Nephron progenitor cell (in vitro differentiated cells): ENCODE results near the gene STX10.

Source experiments
- DNase-seq: peaks from one replicate; pipeline ENCODE4 v3.0.0; 2021
- H3K27ac Mint-ChIP-seq: 2 replicates; pipeline ENCODE4 v1.8.0; 2021; ENCODE audit warnings: mild to moderate bottlenecking, moderate library complexity, mixed read lengths
- H3K27me3 Mint-ChIP-seq: 2 replicates; pipeline ENCODE4 v1.8.0; 2021; ENCODE audit warnings: mild to moderate bottlenecking, low read depth, mixed read lengths; ENCODE audit not compliant: poor library complexity
- H3K36me3 Mint-ChIP-seq: 2 replicates; pipeline ENCODE4 v1.8.0; 2021; ENCODE audit warnings: low read depth, mixed read lengths
- H3K4me1 Mint-ChIP-seq: 2 replicates; pipeline ENCODE4 v1.8.0; 2021; ENCODE audit warnings: mixed read lengths
- H3K4me3 Mint-ChIP-seq: 2 replicates; pipeline ENCODE4 v1.8.0; 2021; ENCODE audit warnings: mild to moderate bottlenecking, moderate library complexity, mixed read lengths
- H3K9me3 Mint-ChIP-seq: 2 replicates; pipeline ENCODE4 v1.8.0; 2021; ENCODE audit warnings: mild to moderate bottlenecking, moderate library complexity, mixed read lengths
- CTCF ChIP-seq: fragments of 200-600 bp; sonication (generic); IDR thresholded peaks from 2 replicates; pipeline ENCODE4 v1.5.0; 2021; ENCODE audit warnings: antibody characterized with exemption

Gene STX10

DNA sequence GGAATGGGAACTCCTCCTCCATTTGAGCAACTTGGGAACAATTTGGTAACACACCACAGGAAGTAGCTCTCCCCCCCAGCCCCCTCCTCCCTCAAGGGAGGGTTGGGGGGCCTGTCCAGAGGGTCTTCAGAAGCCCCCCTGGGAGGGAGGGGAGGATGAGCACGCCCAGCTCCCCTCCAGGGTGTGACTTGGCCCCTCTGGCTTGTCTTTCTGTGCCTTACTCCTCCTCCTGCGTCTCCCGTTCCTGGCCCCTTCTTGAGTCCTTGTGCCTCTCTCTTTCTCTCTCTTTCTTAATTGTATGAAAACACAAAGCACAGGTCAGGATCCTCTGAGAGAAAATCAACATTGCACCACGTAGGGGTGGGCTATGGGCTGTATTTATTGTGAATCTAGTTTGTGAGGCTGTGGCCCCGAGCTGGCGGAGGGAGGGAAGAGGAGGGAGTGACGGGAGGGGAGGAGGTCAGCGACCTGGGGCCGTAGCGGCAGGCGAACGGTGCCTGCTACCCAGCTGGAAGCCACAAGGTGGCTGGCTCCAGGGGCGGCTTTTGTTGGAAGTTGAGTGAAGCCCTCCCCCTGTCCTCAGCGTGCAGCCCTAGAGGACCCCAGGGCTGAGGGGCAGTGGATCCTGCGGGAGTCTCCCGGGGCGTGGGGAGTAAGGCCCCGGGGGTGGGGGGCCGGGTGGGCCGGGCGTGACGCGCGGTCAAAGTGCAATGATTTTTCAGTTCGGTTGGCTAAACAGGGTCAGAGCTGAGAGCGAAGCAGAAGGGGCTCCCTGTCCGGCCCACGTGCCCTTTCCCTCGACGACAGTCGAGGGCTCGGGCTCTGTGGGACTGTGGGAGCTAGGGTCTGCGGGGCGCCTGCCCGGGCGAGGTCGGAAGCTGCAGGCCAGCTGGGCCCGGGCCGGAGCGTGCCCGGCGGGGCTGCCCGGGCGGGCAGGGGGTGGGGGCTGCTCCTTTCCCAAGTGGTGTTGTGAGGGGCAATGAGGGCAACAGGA, 53.9 kb downstream of the STX10 start:
- peaks cover 5% of the 10 kb centered on the region for H3K36me3 Mint-ChIP-seq
- TF ChIP-seq CTCF: peak; percentile 35
- peak; percentile 71 for DNase-seq
- no peak overlapping the region for H3K27ac Mint-ChIP-seq
- H3K4me3 Mint-ChIP-seq: peak overlapping the region; percentile 61
- H3K27me3 Mint-ChIP-seq: peaks cover 93% of the 10 kb centered on the region
- peaks cover 6% of the 10 kb centered on the region for H3K9me3 Mint-ChIP-seq
- H3K4me1 Mint-ChIP-seq: peaks cover 28% of the 10 kb centered on the region

DNA sequence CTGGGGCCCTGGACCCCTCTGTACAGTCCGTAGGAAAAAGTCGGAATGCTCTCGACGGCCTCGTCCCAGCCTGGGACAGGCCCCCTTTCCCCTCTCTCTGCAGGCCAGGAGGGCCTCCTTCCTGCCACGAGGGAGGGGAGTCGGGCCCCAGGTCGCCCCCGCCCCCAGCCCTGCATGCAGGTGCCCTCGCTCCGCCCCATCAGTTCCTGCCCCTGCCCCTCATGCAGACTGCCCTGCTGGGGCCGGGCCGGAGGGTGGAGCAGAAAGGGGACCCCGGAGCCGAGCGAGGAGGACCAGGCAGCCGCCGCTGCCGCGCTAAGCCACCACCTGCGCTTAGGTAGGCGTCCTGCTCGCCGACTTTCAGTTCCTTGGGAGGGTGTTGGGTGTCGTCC, 54.8 kb downstream of the STX10 start:
- no peak overlapping the region for H3K27ac Mint-ChIP-seq
- H3K4me1 Mint-ChIP-seq: peaks cover 28% of the 10 kb centered on the region
- peak overlapping the region; percentile 61 for H3K4me3 Mint-ChIP-seq
- H3K27me3 Mint-ChIP-seq: peaks cover 93% of the 10 kb centered on the region
- no peak for TF ChIP-seq CTCF
- H3K9me3 Mint-ChIP-seq: peaks cover 6% of the 10 kb centered on the region
- peaks cover 5% of the 10 kb centered on the region for H3K36me3 Mint-ChIP-seq
- peak; percentile 42 for DNase-seq

DNA sequence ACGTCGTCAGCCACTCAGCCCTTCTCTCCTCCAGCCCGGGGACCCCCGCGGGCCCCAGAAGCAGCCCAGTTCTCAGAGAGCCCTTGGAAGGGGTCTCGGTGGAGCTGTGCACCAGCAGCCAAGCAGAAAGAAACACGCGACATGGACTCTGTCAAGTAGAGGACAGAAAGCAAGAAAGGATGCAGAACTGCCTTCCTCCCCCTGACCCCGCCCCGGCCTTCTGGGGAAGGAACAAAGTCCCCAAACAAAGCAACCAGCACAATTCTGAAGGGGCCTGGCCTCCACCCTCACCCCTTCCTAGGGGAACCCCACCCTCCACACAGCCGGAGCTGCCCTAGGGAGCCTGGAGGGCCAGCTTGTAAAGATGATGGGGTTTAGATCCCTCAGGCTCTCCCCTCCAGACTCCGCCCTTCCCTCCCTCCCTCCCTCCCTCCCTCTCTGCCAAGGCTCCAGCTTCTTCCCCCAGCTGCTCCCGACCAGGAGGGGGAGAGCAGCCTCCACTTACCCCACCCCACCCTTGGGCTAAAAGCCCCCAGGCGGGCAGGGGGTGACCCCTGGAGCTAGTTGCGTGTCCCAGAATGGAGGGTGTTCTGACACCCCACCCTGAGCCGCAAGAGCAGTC, 55.3 kb downstream of the STX10 start:
- Mint-ChIP-seq H3K4me3 (no peak overlapping the region), H3K9me3 (peaks cover 4% of the 10 kb centered on the region), H3K36me3 (peaks cover under 1% of the 10 kb centered on the region), H3K4me1 (peaks cover 28% of the 10 kb centered on the region), H3K27me3 (peaks cover 93% of the 10 kb centered on the region), H3K27ac (no peak overlapping the region)
- TF ChIP-seq CTCF: no peak
- DNase-seq: peak; percentile 31

- Mint-ChIP-seq H3K27me3 (peaks cover 89% of the 10 kb centered on the region), H3K4me1 (peaks cover 28% of the 10 kb centered on the region), H3K4me3 (no peak overlapping the region), H3K27ac (no peak overlapping the region), H3K36me3 (no peaks in the 10 kb centered on the region), H3K9me3 (peaks cover 3% of the 10 kb centered on the region)
- no peak for DNase-seq
- no peak for TF ChIP-seq CTCF
These were observed 56.1 kb downstream of the STX10 start for GRCh38 chr19:13094106-13094504.
